AG08396 (cell line): ENCODE results near the gene LUZP2.
"Not testable (repeated sequence)": the region's sequence is repeated elsewhere in the genome, so short reads cannot be mapped to it uniquely, and the experiment has no call there.

Experiments
- DNase-seq: peaks from one replicate; pipeline ENCODE4 v3.0.0; 2012; ENCODE audit warnings: low spot score, mixed read lengths

The LUZP2 gene

GRCh38 chr11:24900960-24901549 is 404.2 kb downstream of the LUZP2 start:
- DNase-seq = no peak

DNA sequence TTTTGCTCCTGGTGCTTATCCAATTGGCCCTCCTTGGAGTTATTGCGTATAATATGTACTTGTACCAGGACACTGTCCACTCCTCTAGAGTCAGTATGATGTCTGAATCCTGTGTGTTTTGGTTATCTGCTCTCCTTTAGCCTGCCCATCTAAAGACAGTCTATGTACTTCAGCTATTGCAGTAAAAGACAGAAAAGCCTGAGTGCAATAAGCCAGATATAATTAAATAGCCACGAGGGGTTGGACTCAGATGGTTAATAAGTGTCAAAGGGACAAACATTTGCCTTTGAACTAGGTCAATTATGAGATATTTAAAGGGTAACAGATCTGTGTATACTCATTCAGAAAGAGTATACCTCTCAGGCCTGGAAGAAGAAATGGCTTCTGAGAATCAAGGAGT is 406.7 kb downstream of the LUZP2 start:
- no peak for DNase-seq

DNA sequence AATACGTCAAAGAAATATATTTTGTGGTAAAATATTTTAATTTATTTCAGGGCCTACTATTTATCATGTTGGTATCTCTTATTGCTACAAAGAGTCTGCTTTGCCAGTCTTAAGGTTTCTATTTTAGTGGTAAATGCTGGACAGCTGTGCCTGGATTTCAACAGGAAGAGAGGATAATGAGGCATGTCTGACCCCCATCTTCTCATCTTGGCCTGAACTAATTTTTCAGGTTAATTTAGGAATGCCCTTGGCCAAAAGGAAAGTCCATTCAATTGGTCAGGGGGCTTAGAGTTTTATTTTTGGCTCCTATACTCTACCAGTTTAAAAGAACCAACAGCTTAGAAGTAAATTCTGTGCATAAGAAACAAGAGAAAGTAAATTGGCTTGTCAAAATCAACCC is 428.2 kb downstream of the LUZP2 start:
- DNase-seq = no peak

GRCh38 chr11:24932110-24933000 is 435.5 kb downstream of the LUZP2 start:
- DNase-seq = no peak

DNA sequence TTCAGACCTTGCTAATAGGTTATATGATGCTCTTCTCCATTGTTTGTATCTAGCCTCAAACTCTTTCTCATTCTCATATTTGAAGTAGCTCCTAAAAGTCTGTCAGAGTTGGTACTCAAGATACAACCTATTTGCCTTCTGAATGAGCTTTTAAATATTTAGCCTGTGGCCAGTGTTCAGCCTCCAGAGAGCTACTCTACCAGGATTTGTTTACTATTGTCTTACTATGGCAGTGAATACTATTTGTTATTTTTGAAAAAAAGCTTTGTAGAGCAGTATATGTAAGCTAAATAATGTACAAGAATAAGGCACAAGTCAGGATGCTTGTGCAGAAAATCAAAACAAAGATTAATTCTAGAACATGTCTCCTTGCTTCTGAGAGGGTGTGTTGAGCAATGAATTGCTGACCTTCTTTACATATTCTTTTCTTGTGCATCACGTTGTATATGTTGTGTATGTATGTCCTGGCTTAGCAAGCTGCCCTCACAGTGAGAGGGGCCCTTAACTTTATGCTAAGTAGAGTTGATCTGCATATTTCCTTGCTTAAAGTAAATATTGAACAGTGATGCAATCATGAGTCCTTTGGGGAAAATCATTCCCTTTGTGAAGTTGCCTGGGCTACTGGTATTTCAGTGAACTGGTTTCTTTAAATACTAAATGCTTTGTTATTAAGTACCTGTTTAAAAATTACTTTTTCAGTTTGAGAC is 438.0 kb downstream of the LUZP2 start:
- no peak for DNase-seq

DNA sequence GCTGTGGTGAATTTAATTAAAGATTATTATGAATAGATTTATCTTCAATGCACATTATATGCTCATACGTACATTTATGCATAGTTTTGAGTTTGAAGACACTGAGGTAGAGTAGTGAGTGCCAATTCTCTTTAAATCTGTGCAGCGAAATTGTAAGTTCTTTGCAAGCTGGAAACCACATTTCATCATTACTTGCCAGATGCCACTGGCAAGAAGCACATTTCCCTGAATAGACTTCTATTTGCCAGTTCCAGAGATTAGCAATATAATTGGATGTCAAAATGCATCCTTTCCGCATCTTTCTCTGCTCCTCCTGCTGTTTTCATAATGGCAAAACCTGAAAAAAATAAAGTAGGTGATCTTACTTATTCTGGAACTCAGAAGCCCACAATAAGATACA is 448.0 kb downstream of the LUZP2 start:
- no peak for DNase-seq

- no peak for DNase-seq
These were observed 452.6 kb downstream of the LUZP2 start for GRCh38 chr11:24949406-24949805.

GRCh38 chr11:24963852-24964251 is 467.0 kb downstream of the LUZP2 start:
- DNase-seq = no peak

DNA sequence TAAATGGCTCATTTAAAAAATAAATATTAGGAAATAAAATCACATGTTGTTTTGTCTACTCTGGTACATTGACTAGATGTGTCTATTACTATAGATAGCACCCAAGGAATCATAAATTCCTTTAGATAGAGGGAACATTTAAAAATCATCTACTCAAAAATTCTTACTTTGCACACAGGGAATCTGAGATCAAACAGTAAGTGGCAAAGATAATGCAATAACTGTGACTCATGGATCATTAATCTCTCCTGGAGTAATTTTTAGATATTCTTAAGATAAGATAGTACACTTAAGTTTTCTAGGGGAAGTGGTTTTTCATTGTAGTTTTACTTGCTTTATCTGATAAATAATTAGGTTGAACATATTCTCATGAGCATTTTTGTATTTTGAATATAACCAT is 468.9 kb downstream of the LUZP2 start:
- no peak for DNase-seq

DNA sequence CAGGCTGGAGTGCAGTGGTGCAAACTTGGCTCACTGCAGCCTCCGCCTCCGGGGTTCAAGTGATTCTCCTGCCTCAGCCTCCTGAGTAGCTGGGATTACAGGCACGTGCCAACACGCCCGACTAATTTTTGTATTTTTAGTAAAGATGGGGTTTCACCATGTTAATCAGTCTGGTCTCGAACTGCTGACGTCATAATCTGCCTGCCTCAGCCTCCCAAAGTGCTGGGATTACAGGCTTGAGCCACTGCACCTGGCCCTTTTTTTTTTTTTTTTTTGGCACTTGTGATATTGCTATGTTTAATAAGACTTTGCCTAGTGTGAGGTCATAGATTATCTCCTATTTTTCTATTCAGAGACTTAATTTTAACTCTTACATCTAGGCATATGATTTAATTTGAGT is 497.1 kb downstream of the LUZP2 start:
- not testable (repeated sequence) for DNase-seq

- not testable (repeated sequence) for DNase-seq
These were observed 503.1 kb downstream of the LUZP2 start for GRCh38 chr11:24999929-25000328.

DNA sequence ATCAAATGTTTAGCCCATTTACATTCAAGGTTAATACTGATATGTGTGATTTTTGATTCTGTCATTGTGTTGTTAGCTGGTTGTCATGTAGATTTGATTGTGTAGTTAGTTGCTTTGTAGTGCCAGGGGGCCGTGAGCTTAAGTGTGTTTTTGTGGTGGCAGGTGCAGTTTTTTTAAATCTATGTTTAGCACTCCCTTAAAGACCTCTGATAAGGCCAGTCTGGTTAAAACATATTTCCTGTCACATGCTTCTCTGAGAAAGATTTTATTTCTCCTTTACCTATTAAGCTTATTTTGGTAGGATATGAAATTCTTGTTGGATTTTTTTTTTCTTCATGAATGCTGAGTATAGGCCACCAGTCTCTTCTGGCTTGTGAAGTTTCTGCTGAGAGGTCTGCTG is 540.6 kb downstream of the LUZP2 start:
- DNase-seq = no peak

GRCh38 chr11:25038131-25038530 is 541.3 kb downstream of the LUZP2 start:
- DNase-seq = no peak

- DNase-seq = no peak
These were observed 542.3 kb downstream of the LUZP2 start for GRCh38 chr11:25039165-25039564.

DNA sequence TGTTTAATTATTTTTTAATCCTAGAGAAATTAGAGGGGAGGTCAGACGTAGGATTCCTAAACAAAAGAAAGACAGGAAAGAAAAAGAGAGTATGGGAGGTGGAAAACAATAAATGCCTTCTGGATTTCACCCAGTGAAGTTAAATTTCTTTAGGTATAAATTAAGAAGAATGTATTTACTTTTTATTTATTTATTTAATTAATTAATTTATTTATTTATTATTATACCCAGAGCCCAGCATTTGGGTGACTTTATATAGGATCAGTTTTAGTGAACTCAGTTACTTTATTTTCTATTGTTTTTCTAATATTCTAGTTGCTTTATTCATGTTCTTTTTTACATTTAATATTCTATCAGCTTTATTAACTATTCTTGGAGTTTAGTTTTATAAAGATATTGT is 551.8 kb downstream of the LUZP2 start:
- DNase-seq = no peak

- no peak for DNase-seq
These were observed 556.0 kb downstream of the LUZP2 start for GRCh38 chr11:25052844-25053243.

DNA sequence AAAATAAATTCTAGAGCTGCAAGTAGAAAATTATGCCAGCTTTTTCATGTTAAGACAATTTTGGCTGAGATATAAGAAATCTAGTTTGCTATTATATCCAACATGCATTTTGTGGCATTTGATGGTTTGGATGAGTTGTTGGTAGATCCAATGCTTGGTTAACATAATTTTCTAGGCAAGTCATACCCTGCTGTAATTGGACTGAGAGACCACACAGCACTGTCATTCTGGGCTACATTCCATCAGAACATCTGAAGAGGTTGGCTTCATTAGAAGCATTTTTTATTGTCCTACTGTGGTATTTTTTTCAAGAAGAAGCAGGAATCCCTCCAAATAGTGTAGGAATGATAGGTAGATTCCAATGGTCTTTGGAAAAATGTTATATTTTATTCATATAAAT is 561.0 kb downstream of the LUZP2 start:
- DNase-seq = no peak

DNA sequence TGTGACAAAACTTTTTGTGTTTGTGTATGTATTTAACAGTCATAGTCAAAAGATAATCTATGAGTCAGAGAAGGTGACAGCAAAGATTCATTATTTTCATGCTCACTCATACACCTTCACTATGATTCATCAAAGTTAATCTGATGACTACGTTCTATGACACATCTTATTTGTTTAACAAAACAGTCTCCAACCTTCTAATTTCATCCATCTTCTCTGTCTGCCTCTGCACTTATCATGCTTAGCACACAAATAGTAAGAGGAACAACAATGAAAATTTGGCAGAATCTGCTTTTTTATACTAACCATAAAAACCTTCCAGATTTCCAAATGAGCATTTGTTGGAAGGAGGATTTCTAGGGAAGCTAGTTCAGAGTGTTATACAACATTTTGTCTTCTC is 568.9 kb downstream of the LUZP2 start:
- DNase-seq = peak; percentile 5

DNA sequence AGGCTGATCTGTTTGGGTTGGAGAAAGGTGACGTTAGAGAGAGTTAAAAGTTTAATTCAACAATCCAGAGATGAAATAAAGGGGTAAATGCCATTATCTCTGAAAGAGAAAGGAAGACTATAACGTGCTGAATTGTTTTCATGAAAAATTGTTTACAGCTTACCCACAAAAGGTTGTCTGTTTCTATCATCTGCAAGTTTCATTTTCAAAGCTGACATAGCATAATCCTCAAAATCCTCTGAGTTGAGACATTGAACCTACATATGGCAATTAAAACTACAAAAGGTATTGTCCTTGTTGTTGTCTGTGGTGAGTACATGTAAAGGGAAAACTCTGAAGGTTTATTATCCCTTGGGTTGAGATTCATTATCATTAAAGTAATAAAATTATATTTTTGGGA is 569.9 kb downstream of the LUZP2 start:
- DNase-seq = no peak

DNA sequence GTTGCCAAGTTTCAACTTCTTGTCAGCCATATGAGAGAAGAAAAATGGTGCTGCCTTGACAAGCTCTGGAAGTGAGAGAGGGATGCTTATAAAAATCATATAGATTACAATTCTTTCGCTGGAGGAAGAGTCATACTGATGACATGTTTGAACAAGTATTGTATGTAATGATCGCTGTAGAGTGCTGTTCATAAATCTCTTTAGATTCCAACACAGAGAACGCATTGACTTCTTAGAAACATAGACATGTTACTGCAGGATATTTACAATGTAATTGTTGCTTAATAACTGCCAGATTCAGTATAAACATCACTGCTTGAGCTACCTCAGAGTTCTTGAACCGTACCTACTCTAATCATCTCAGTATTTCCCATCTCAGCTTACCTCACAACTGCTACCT is 571.6 kb downstream of the LUZP2 start:
- no peak for DNase-seq

GRCh38 chr11:25094085-25094802 is 597.4 kb downstream of the LUZP2 start:
- no peak for DNase-seq

- no peak for DNase-seq
These were observed 622.6 kb downstream of the LUZP2 start for GRCh38 chr11:25119416-25119815.
